ENCODE measurements around the gene PEX26.
A peak's percentile ranks its signal among the peaks of the same experiment; 100 is the strongest.

PEX26 gene

DNA sequence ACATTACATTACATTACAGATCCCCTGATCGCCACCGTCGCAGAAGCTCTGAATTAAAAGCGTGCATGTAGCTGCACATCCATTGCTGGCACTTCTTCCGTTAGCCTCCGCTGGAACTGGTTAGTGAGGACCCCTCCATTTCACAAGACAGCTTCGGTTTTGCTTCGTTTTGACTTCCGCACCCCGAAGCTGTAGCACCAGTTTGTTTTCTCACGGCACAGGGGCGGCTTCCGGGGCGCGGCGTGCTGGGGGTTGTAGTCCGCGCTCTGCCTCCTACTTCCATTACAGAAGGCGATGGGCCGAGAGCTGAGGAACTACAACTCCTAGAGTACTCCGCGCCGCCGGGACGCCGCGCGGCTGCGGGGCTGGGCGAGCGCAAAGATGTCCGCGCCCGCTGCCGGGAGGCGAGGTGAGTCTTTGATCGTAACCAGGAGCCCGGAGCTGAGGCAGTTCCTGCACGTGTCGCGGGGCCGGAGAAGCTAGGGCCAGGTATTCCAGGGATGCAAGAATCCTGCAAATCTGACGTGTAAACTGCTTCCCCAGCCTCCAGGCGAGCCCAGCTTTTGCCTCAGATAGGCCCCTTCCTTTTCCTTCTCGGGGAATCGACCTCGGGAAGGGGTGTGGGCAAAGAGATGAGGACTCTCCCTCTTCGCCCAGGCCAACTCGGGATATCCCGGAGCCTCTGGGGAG is at the start of gene PEX26:
PEX26 (plus strand) TSS at position 352 of the 690 bp plus-strand sequence. CDS start 387 bp downstream, outside the sequence.
- TF ChIP-seq, protein P1, sequence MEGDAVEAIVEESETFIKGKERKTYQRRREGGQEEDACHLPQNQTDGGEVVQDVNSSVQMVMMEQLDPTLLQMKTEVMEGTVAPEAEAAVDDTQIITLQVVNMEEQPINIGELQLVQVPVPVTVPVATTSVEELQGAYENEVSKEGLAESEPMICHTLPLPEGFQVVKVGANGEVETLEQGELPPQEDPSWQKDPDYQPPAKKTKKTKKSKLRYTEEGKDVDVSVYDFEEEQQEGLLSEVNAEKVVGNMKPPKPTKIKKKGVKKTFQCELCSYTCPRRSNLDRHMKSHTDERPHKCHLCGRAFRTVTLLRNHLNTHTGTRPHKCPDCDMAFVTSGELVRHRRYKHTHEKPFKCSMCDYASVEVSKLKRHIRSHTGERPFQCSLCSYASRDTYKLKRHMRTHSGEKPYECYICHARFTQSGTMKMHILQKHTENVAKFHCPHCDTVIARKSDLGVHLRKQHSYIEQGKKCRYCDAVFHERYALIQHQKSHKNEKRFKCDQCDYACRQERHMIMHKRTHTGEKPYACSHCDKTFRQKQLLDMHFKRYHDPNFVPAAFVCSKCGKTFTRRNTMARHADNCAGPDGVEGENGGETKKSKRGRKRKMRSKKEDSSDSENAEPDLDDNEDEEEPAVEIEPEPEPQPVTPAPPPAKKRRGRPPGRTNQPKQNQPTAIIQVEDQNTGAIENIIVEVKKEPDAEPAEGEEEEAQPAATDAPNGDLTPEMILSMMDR (IDR thresholded peaks at IDR 0.05; ENCODE audit: control insufficient read depth, extremely low read depth, insufficient read depth) = no peak
- H3K4me3 ChIP-seq (ENCODE audit: low read depth, low read length) = peak within 1 kb of the TSS; percentile 87
- DNase-seq (ENCODE audit: low read depth) = peak; percentile 86

DNA sequence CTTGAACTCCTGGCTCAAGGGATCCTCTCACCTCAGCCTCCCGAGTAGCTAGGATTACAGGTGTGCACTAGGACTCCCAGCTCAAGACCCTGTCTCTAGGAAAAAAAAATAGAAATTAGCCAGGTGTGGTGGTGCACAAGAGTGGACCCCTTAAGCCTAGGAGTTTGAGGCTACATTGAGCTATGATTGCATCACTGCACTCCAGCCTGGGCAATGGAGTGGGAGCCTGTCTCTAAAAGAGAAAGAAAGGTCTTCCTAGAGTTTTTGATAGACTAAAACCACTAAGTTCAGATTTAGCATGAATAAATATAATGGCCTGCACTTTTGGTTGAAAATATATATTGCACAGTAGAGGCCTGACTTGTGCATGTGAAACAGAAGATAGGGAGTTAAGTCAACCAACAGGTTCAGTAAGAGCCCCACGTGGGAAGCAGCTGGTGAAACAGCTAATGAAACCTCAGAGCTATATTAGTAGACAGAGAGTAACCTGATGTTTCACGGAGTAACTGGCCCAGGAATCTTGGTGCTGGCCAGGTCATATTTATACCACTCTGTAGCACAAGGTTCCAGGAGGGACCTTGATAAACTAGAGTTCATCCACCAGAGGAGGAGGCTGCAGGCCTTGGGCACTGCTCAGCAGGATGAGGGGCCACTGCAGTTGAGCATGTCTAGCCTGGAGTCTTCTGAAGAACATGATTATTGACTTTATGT is 48.8 kb upstream of the PEX26 start:
- no peak overlapping the region for H3K4me3 ChIP-seq (ENCODE audit: low read depth, low read length)
- peak; percentile 21 for DNase-seq (ENCODE audit: low read depth)
- TF ChIP-seq, protein P1 (IDR thresholded peaks at IDR 0.05; ENCODE audit: control insufficient read depth, extremely low read depth, insufficient read depth) = no peak

DNA sequence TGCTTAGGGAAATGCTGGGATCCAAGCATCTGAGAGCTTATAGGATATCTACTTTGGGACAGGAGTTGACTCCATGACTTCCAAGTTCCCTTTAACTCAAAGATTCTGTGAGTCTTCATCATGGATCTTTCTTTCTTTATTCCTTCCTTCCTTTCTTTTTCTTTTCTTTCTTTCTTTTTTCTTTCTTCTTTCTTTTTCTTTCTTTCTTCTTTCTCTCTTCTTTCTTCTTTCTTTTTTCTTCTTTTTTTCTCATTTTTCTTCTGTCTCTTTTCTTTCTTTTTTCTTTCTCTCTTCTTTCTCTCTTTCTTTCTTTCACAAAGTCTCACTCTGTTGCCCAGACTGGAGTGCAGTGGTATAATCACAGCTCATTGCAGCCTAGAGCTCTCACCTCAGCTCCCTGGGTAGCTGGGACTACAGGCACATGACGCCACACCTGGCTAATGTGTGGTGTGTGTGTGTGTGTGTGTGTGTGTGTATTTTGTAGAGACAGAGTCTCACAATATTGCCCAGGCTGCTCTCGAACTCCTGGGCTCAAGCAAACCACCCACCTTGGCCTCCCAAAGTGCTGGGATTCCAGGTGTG is 48.0 kb upstream of the PEX26 start:
- DNase-seq (ENCODE audit: low read depth) = no peak
- no peak overlapping the region for H3K4me3 ChIP-seq (ENCODE audit: low read depth, low read length)
- TF ChIP-seq, protein P1 (IDR thresholded peaks at IDR 0.05; ENCODE audit: control insufficient read depth, extremely low read depth, insufficient read depth) = no peak

DNA sequence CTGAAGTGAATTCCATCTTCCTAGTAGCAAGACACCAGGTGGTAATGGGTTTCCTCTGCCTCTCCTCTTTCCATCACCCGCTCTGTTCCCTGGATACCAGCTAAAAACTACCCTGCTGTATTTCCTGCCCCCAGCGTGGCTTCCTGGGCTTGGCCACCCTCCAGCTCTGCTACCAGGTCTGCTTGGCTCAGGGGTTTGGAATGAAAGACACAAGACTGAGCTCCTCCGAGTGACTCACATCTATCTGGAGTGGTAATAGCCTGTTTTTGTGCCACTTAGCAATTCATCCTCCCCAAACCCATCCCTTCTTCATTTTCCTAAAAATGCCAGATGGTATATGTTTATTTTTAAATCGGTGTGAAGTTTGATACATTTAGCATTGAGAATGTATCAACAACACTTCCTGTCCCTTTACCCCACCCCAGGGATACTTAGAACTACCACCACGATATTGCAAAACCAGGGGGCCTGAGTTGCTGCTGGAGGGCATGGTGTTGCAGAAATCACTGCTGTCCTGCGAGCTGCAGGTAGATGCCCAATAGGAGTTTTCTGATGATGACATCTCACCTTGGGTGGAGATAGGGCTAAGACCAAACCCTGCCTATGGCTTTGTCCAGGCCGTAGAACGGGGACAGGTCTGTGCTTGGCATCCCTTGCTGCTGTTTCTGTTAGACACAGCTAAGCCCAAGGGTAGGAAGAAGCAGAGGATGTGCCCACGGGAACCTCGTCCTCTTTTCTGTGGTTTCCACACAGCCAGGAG is 45.9 kb upstream of the PEX26 start:
- no peak for DNase-seq (ENCODE audit: low read depth)
- H3K4me3 ChIP-seq (ENCODE audit: low read depth, low read length) = no peak overlapping the region
- TF ChIP-seq, protein P1 (IDR thresholded peaks at IDR 0.05; ENCODE audit: control insufficient read depth, extremely low read depth, insufficient read depth) = no peak

DNA sequence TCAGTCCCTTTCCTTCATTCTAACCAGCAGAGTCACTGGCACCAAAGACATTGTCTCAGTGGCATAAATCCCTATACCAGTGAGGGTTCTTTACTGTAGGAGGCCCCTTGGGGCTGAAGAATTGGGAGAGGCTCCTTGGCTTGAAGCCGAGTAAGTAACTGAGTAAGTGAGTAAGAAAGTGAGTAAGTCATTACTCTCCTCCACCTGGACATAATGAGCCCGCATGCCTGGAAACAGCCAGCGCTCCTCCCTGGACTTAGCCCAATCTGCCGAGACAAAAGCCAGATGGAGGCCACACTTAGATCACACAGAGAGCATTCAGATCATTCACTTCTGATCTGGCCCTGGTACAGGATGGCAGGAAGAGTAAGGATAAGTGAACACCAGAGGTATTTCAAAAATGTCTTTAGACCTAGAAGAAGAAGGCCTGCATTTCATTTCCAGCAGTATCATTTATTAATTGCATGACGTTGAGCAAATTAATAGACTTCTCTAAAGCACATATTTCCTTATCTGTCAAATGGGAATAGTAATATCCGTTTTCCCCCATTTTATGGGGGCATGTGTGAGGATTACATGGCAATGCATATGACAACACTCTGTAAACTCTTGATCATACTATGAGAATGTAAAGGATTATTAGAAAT is 45.2 kb upstream of the PEX26 start:
- no peak overlapping the region for H3K4me3 ChIP-seq (ENCODE audit: low read depth, low read length)
- TF ChIP-seq, protein P1 (IDR thresholded peaks at IDR 0.05; ENCODE audit: control insufficient read depth, extremely low read depth, insufficient read depth) = no peak
- DNase-seq (ENCODE audit: low read depth) = no peak

All from LNCaP clone FGC (cell line).